ENCODE results near the gene COMTD1.

GRCh38 chr10:75228278-75228677 is 7.5 kb downstream of the COMTD1 start:
- no peak for TF ChIP-seq POLR2A (IDR thresholded peaks at IDR 0.05)
- no peak for TF ChIP-seq CTCF (IDR thresholded peaks at IDR 0.05)
- no peak for TF ChIP-seq POLR2AphosphoS5 (IDR thresholded peaks at IDR 0.05)

Data from sigmoid colon (tissue), 4 donors.